Duodenal mucosa (tissue), 2 donors: ENCODE data around the gene AGTRAP.

Experiments
- H3K27ac ChIP-seq: one replicate; pipeline ENCODE4 v1.7.0; 2013; ENCODE audit warnings: low read depth, low read length
- H3K27me3 ChIP-seq, 2 donors: one replicate each; pipeline ENCODE4 v1.7.0; 2013; ENCODE audit warnings: low read length in 2 of 2, control low read depth in 1 of 2; ENCODE audit not compliant: insufficient read depth in 2 of 2, control insufficient read depth in 1 of 2
- H3K36me3 ChIP-seq, 2 donors: one replicate each; pipeline ENCODE4 v1.7.0; 2013; ENCODE audit warnings: low read length in 2 of 2, control low read depth in 1 of 2; ENCODE audit not compliant: insufficient read depth in 2 of 2, control insufficient read depth in 1 of 2
- H3K4me1 ChIP-seq, 2 donors: one replicate each; pipeline ENCODE4 v1.7.0; 2013; ENCODE audit warnings: low read length in 2 of 2, control low read depth in 1 of 2; ENCODE audit not compliant: insufficient read depth in 2 of 2, control insufficient read depth in 1 of 2
- H3K4me3 ChIP-seq, 2 donors: one replicate each; pipeline ENCODE4 v1.7.0; 2013; ENCODE audit warnings: low read length in 2 of 2, low read depth in 1 of 2
- H3K9ac ChIP-seq, 2 donors: one replicate each; pipeline ENCODE4 v1.7.0; 2013; ENCODE audit warnings: low read length in 2 of 2, low read depth in 1 of 2
- H3K9me3 ChIP-seq, 2 donors: one replicate each; pipeline ENCODE4 v1.7.0; 2013; ENCODE audit warnings: low read length in 2 of 2, control low read depth in 1 of 2; ENCODE audit not compliant: control insufficient read depth in 1 of 2

Gene AGTRAP

DNA sequence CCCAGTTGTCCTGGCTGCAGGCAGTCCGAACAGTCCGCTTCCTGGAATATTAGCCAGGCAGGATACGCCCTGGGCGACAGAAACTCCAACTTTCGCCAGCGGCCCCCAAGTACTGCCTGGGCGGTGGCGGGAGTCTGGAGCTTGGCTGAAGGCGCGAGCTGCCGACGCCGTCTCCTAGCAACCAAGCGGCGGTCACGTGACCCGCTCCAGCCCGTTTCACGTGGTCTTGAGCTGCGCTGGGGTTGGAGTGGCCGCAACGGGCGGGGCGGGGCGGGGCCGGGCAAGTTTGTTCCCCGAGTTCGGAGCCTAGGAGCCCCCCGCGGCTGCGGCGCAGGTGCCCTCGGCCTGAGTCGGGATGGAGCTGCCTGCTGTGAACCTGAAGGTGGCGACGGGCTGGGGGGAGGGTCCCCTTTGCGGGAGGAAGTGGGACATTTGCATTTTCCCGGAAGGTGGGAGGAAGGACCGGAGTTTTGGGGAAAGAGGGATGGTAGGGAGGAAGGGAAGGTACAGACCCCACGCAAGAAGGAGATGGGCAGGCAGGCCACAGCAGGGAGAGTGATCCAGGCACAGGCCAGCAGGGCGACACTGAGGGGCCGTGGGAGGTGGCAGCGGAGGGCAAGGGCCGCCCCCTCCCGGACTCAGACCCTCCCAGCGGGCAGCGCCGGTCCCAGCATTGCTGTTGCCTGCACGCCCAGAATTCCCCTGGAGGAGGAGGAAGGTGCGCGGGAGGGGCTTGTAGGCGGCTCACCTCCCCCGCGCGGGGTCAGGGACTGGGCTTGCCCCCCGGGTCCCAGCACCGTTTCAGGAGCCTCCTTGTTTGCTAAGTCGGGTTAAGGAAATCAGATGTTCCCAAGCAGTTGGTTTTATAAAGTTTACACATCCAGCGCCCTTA, at the start of gene AGTRAP:
AGTRAP (plus strand) TSS at position 283 of the 892 bp plus-strand sequence; CDS start at position 356, 73 bp downstream.
- Histone ChIP-seq H3K36me3 (no peaks in the 10 kb centered on the region), H3K27me3 (no peaks in the 10 kb centered on the region), H3K27ac (peak within 1 kb of the TSS; percentile 70), H3K4me1 (peaks cover 15 to 36% of the 10 kb centered on the region in 2 donors), H3K9me3 (no peaks in the 10 kb centered on the region), H3K9ac (peak within 1 kb of the TSS; percentile 73 to 98), H3K4me3 (peak within 1 kb of the TSS; percentile 93 to 98)

DNA sequence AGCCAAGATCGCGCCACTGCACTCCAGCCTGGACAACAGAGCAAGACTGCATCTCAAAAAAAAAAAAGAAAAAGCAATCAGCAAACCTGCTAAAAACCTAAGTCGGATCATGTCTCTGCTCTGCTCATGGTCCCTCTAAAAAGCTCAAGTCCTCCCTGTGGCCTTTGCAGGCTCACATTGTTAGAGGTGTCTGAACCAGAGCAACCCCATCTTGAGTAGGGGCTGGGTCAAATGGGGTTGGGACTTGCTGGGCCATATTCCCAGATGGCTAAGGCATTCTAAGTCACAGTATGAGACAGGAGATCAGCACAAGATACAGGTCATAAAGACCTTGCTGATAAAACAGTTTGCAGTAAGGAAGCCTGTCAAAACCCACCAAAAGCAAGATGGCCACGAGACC, 47.4 kb upstream of the AGTRAP start:
- H3K4me3 ChIP-seq: no peak overlapping the region
- H3K9me3 ChIP-seq: no peaks in the 10 kb centered on the region
- no peak overlapping the region for H3K27ac ChIP-seq
- no peak overlapping the region for H3K9ac ChIP-seq
- peaks cover 33 to 38% of the 10 kb centered on the region in 2 donors for H3K27me3 ChIP-seq
- no peaks in the 10 kb centered on the region for H3K36me3 ChIP-seq
- H3K4me1 ChIP-seq: no peaks in the 10 kb centered on the region

DNA sequence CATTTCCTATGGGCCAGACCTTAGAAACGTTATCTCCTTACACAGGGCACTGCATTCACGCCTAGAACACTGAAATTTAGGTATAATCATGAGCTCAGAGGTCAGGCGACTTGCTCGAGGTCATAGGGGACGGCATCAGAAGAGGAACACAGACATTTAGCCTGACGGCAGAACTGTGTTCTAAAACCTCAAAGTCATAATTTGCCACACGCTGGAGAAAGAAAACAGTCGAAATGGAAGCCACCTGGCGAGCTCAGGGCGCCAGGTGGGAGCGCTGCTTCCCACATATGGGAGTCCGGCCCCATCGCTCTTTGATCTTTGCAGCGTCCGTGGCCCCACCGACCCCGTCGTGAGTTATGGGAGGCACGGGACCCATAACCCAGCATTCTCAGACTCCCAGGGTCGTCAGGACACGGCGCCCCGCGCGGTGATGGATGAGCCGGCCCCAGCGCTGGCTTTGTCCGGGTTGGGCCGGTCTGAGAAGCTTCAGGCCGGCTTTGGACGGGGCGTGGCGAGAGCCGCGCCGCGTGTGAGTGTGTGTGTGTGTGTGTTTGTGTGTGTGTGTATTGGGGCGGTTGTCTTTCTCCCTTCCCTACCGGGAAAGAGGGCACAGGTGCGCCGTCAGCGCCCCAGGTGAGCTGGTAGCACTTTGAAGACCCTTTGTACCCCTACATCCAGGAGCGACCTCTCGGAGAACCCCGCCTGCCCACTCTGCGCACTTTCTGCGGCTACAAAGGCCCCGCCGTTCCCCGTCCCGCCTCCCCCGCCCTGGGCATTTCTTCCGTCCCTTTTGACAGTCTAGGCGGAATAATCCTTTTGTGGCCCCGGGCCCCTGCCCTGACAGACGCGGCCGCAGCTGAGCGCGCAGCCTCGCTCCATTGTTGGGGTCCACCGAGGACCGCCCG, 45.3 kb upstream of the AGTRAP start:
- no peak overlapping the region for H3K27ac ChIP-seq
- H3K4me3 ChIP-seq: no peak overlapping the region
- H3K4me1 ChIP-seq: no peaks in the 10 kb centered on the region
- H3K36me3 ChIP-seq: no peaks in the 10 kb centered on the region
- H3K9me3 ChIP-seq: no peaks in the 10 kb centered on the region
- H3K27me3 ChIP-seq: peaks cover 44 to 47% of the 10 kb centered on the region in 2 donors
- H3K9ac ChIP-seq: no peak overlapping the region

DNA sequence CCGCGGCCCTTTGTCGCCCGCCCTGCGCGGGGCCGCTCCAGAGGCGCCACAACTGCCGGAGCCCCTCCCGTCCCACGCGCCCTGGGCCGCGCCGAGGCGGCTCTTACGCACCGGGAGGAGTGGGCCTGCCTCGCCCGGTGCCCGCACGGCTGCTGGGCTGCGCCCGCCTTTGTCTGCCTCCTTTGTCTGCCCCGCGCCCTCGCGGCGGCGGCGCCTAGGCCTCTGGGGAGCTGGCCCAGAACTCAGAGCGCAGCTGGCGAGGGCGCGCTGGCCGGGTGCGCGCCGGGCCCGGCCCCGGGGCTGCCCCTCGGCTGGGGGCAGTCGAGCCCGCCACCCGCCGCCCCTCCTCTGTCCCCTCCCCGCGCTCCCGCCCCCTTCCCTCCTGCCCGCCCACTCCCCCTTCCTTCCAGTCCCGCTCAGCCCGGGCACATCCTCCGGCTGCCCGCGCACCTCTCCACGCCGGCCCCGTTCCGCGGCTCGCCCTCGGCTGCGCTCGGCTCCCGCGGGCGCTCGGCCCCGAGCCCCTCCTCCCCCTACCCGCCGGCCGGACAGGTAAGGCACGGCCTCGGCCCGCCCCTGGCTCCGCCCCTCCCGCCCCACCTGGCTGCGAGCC, 44.5 kb upstream of the AGTRAP start, which contains the start of gene DRAXIN:
DRAXIN (plus strand) TSS at position 409 of the 613 bp plus-strand sequence. CDS start 14,549 bp downstream, outside the sequence.
- H3K9ac ChIP-seq: no peak within 1 kb of the TSS
- H3K27ac ChIP-seq: no peak within 1 kb of the TSS
- H3K4me1 ChIP-seq: no peaks in the 10 kb centered on the region
- no peak within 1 kb of the TSS for H3K4me3 ChIP-seq
- H3K9me3 ChIP-seq: no peaks in the 10 kb centered on the region
- no peaks in the 10 kb centered on the region for H3K36me3 ChIP-seq
- H3K27me3 ChIP-seq: peaks cover 44 to 47% of the 10 kb centered on the region in 2 donors

GRCh38 chr1:11691928-11692711, 43.8 kb upstream of the AGTRAP start:
- H3K4me3 ChIP-seq: no peak overlapping the region
- no peak overlapping the region for H3K9ac ChIP-seq
- H3K27me3 ChIP-seq: peaks cover 44 to 47% of the 10 kb centered on the region in 2 donors

GRCh38 chr1:11693024-11693590, 42.8 kb upstream of the AGTRAP start:
- Histone ChIP-seq H3K9me3 (no peaks in the 10 kb centered on the region), H3K4me3 (no peak overlapping the region), H3K4me1 (no peaks in the 10 kb centered on the region), H3K27ac (no peak overlapping the region), H3K9ac (no peak overlapping the region), H3K36me3 (no peaks in the 10 kb centered on the region), H3K27me3 (peaks cover 44 to 52% of the 10 kb centered on the region in 2 donors)

More at GRCh38 chr1:11691928-11692711, 43.8 kb upstream of the AGTRAP start:
- H3K4me1 ChIP-seq: no peaks in the 10 kb centered on the region
- no peak overlapping the region for H3K27ac ChIP-seq
- no peaks in the 10 kb centered on the region for H3K9me3 ChIP-seq
- H3K36me3 ChIP-seq: no peaks in the 10 kb centered on the region

DNA sequence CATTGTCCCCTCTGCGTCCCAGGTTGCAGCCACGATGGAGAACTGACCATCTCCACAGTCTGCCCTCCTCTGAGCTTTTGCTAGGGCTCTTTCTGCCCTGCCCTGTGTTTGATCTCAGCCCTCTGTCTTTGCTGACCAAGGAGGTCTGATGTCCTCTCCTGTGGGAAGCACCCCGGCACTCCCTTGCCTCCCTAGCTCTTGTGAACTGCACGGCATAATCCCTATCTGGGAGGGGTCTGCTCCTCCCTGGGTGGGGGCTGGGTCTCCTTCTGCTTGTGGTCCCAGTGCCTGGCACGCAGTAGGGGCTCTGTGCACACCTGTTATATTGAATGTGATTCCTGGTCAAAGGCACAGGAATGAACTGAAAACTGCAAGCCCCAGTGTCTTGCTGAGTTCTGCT, 42.0 kb upstream of the AGTRAP start:
- no peak overlapping the region for H3K9ac ChIP-seq
- H3K4me1 ChIP-seq: no peaks in the 10 kb centered on the region
- H3K36me3 ChIP-seq: no peaks in the 10 kb centered on the region
- H3K4me3 ChIP-seq: no peak overlapping the region
- peaks cover 42 to 52% of the 10 kb centered on the region in 2 donors for H3K27me3 ChIP-seq
- no peaks in the 10 kb centered on the region for H3K9me3 ChIP-seq
- H3K27ac ChIP-seq: no peak overlapping the region

GRCh38 chr1:11695861-11696260, 40.1 kb upstream of the AGTRAP start:
- H3K36me3 ChIP-seq: no peaks in the 10 kb centered on the region
- H3K27me3 ChIP-seq: peaks cover 33 to 40% of the 10 kb centered on the region in 2 donors
- H3K9ac ChIP-seq: no peak overlapping the region
- H3K9me3 ChIP-seq: no peaks in the 10 kb centered on the region
- H3K4me3 ChIP-seq: no peak overlapping the region
- H3K27ac ChIP-seq: no peak overlapping the region
- H3K4me1 ChIP-seq: no peaks in the 10 kb centered on the region
